Mesenchymal stem cell (in vitro differentiated cells and primary cell): ENCODE measurements around the gene TINAG.

Source experiments
- DNase-seq: peaks from one replicate; pipeline ENCODE4 v3.0.0-alpha.2; 2013
- H2AFZ ChIP-seq: one replicate; pipeline ENCODE4 v1.6.1; 2013; ENCODE audit warnings: low read depth, mild to moderate bottlenecking, control low read depth, inconsistent platforms, low read length, moderate library complexity
- H2AK5ac ChIP-seq: 2 replicates; pipeline ENCODE4 v1.6.1; 2013; ENCODE audit warnings: low read length, moderate library complexity, mild to moderate bottlenecking, inconsistent platforms; ENCODE audit not compliant: severe bottlenecking
- H2BK120ac ChIP-seq: one replicate; pipeline ENCODE4 v1.6.1; 2013; ENCODE audit warnings: low read depth, mild to moderate bottlenecking, inconsistent platforms, low read length, moderate library complexity
- H2BK12ac ChIP-seq, 2 experiments: one replicate each; pipeline ENCODE4 v1.6.1; 2013; ENCODE audit warnings: inconsistent platforms in 2 of 2, low read length in 2 of 2, mild to moderate bottlenecking in 2 of 2, moderate library complexity in 2 of 2, control low read depth in 1 of 2
- H2BK15ac ChIP-seq: one replicate; pipeline ENCODE4 v1.6.1; 2013; ENCODE audit warnings: mild to moderate bottlenecking, low read depth, inconsistent platforms; ENCODE audit not compliant: poor library complexity, severe bottlenecking
- H2BK5ac ChIP-seq: 2 replicates; pipeline ENCODE4 v1.6.1; 2013; ENCODE audit warnings: low read depth, mild to moderate bottlenecking, low read length, control low read depth, inconsistent platforms; ENCODE audit not compliant: poor library complexity, severe bottlenecking
- H3K14ac ChIP-seq, 2 experiments: one replicate each; pipeline ENCODE4 v1.6.1; 2013; ENCODE audit warnings: inconsistent platforms in 2 of 2, low read length in 2 of 2, control low read depth in 1 of 2, mild to moderate bottlenecking in 1 of 2, moderate library complexity in 1 of 2
- H3K18ac ChIP-seq, 2 experiments: one replicate each; pipeline ENCODE4 v1.6.1; 2013; ENCODE audit warnings: inconsistent platforms in 2 of 2, low read length in 2 of 2, control low read depth in 1 of 2, low read depth in 1 of 2, mild to moderate bottlenecking in 1 of 2
- H3K23ac ChIP-seq, 2 experiments: one replicate each; pipeline ENCODE4 v1.6.1; 2013; ENCODE audit warnings: inconsistent platforms in 2 of 2, low read length in 2 of 2, mild to moderate bottlenecking in 2 of 2, moderate library complexity in 2 of 2, control low read depth in 1 of 2
- H3K27ac ChIP-seq: 2 replicates; pipeline ENCODE4 v1.5.1; 2013; ENCODE audit warnings: mild to moderate bottlenecking, moderate library complexity, low read length, control low read depth, inconsistent platforms; ENCODE audit not compliant: poor library complexity, severe bottlenecking
- H3K27me3 ChIP-seq, 2 experiments: 2 replicates each; pipeline versions ENCODE4 v1.6.1 to v1.7.0; 2013; ENCODE audit warnings: low read length in 2 of 2, mild to moderate bottlenecking in 2 of 2, moderate library complexity in 2 of 2, control low read depth in 1 of 2, inconsistent platforms in 1 of 2; ENCODE audit not compliant: control insufficient read depth in 1 of 2, insufficient read depth in 1 of 2
- H3K36me3 ChIP-seq, 2 experiments: 2 replicates each; pipeline versions ENCODE4 v1.6.1 to v1.7.0; 2013; ENCODE audit warnings: low read length in 2 of 2, control low read depth in 1 of 2, inconsistent platforms in 1 of 2, low read depth in 1 of 2, mild to moderate bottlenecking in 1 of 2; ENCODE audit not compliant: insufficient read depth in 2 of 2, control insufficient read depth in 1 of 2
- H3K4ac ChIP-seq, 2 experiments: one replicate each; pipeline ENCODE4 v1.6.1; 2013; ENCODE audit warnings: inconsistent platforms in 2 of 2, low read length in 2 of 2, mild to moderate bottlenecking in 2 of 2, moderate library complexity in 2 of 2, control low read depth in 1 of 2, low read depth in 1 of 2
- H3K4me1 ChIP-seq: 2 replicates; pipeline ENCODE4 v1.6.1; 2013; ENCODE audit warnings: low read depth, low read length, control low read depth; ENCODE audit not compliant: control insufficient read depth, insufficient read depth
- H3K4me2 ChIP-seq: 2 replicates; pipeline ENCODE4 v1.6.1; 2013; ENCODE audit warnings: low read length, mild to moderate bottlenecking, inconsistent platforms; ENCODE audit not compliant: poor library complexity, severe bottlenecking
- H3K4me3 ChIP-seq, 2 experiments: 2 replicates each; pipeline versions ENCODE4 v1.5.1 to v1.7.0; 2013; ENCODE audit warnings: low read length in 2 of 2, mild to moderate bottlenecking in 2 of 2, control low read depth in 1 of 2, low read depth in 1 of 2; ENCODE audit not compliant: insufficient read depth in 1 of 2
- H3K79me1 ChIP-seq: replicated peaks from 2 replicates; pipeline ENCODE4 v1.6.1; 2013; ENCODE audit warnings: mild to moderate bottlenecking, control low read depth, low read length, inconsistent platforms; ENCODE audit not compliant: poor library complexity, severe bottlenecking
- H3K9ac ChIP-seq: 2 replicates; pipeline ENCODE4 v1.7.0; 2013; ENCODE audit warnings: mild to moderate bottlenecking, low read length, moderate library complexity
- H3K9me3 ChIP-seq: 2 replicates; pipeline ENCODE4 v1.7.0; 2013; ENCODE audit warnings: mild to moderate bottlenecking, low read length; ENCODE audit not compliant: control insufficient read depth
- H4K8ac ChIP-seq: one replicate; pipeline ENCODE4 v1.6.1; 2013; ENCODE audit warnings: inconsistent platforms, mild to moderate bottlenecking, low read length, moderate library complexity
- H4K91ac ChIP-seq: one replicate; pipeline ENCODE4 v1.6.1; 2013; ENCODE audit warnings: mild to moderate bottlenecking, low read length, inconsistent platforms
- WGBS: methylation state at CpG from one replicate; pipeline ENCODE4 v1.1.7; 2013; ENCODE audit warnings: mixed read lengths; 5-methylcytosine and 5-hydroxymethylcytosine counted together

The TINAG gene

DNA sequence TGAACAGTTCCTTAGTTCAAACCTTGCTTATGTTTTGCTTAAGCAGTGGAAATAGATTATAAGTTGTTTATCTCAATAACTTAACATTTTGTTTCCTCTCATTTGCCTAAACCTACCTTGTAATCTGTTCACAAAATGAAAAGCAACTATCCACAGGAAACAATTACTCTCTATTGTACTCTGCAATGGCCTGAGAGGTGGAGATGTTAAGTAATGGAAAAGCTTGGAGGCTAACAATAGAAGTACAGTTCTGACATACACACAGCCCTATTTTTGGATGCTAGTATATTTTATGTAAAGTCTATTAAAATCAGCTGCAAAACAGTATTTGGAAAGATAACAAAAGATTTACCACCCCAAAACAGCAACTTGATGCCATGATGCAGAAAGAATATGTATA is 82.1 kb downstream of the TINAG start:
- no peak overlapping the region for H3K4me2 ChIP-seq
- no peak overlapping the region for H2AFZ ChIP-seq
- no peak overlapping the region for H3K23ac ChIP-seq
- H3K9me3 ChIP-seq = no peaks in the 10 kb centered on the region
- no peak overlapping the region for H2BK120ac ChIP-seq
- no peaks in the 10 kb centered on the region for H3K36me3 ChIP-seq
- H3K14ac ChIP-seq = no peak overlapping the region
- DNase-seq = no peak
- no peaks in the 10 kb centered on the region for H3K27me3 ChIP-seq
- no peak overlapping the region for H2BK12ac ChIP-seq
- no peak overlapping the region for H3K4ac ChIP-seq
- no peak overlapping the region for H2BK15ac ChIP-seq
- no peaks in the 10 kb centered on the region for H3K4me1 ChIP-seq
- no peak overlapping the region for H4K91ac ChIP-seq
- H2BK5ac ChIP-seq = no peak overlapping the region
- no peaks in the 10 kb centered on the region for H3K79me1 ChIP-seq
- no peak overlapping the region for H3K9ac ChIP-seq
- no peak overlapping the region for H3K18ac ChIP-seq
- H3K4me3 ChIP-seq = no peak overlapping the region
- no peak overlapping the region for H2AK5ac ChIP-seq
- no peak overlapping the region for H3K27ac ChIP-seq
- no peak overlapping the region for H4K8ac ChIP-seq

DNA sequence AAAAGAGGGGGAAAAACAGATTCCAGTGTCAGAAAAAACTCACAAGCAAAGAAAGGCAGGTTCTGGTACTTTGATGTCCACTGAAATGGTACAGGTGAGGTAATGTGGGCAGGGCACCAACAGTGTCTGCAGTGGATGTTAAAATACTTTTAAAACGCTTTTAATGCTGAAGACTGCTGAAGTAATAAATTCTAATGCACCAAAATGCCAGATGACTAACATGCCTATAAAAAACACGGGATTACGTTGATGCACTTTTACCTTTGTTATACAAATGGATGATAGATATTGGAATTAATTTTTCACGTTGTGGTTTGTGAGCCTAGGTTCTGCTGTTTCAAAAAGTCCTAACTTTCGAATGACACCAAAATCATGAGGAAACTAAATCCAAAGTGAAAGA is 83.3 kb downstream of the TINAG start:
- no peak overlapping the region for H4K8ac ChIP-seq
- H3K9me3 ChIP-seq = no peaks in the 10 kb centered on the region
- WGBS = 84% methylated on average over 4 of the region's 5 CpGs
- no peak overlapping the region for H2BK15ac ChIP-seq
- H2AK5ac ChIP-seq = no peak overlapping the region
- H2BK120ac ChIP-seq = no peak overlapping the region
- DNase-seq = no peak
- no peaks in the 10 kb centered on the region for H3K36me3 ChIP-seq
- H3K79me1 ChIP-seq = no peaks in the 10 kb centered on the region
- no peak overlapping the region for H3K4me2 ChIP-seq
- no peak overlapping the region for H3K27ac ChIP-seq
- no peaks in the 10 kb centered on the region for H3K27me3 ChIP-seq
- H3K9ac ChIP-seq = no peak overlapping the region
- H3K18ac ChIP-seq = no peak overlapping the region
- no peaks in the 10 kb centered on the region for H3K4me1 ChIP-seq
- H3K23ac ChIP-seq = no peak overlapping the region
- H2BK5ac ChIP-seq = no peak overlapping the region
- H3K14ac ChIP-seq = no peak overlapping the region
- H2AFZ ChIP-seq = no peak overlapping the region
- no peak overlapping the region for H4K91ac ChIP-seq
- no peak overlapping the region for H3K4me3 ChIP-seq
- H2BK12ac ChIP-seq = no peak overlapping the region
- H3K4ac ChIP-seq = no peak overlapping the region

DNA sequence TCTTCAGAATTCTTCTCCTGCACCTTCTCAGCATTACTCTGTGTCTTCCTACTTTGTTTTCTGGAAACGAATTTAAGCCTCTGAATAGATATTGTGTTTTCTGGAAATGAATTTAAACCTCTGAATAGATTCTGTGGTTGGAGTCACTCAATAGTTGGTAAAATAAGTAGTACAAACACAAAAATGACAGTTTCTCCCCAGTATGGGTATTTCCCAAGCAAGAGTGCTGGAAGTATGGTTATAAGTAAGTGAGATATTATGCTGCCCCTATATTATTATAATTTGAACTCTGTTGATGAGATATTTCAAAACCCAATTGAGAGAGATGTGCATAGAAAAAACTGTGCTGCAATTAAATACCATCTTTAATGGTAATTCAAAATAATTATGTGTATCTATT is 94.9 kb downstream of the TINAG start:
- Histone ChIP-seq H4K8ac (no peak overlapping the region), H3K23ac (no peak overlapping the region), H2BK12ac (no peak overlapping the region), H3K9me3 (no peaks in the 10 kb centered on the region), H3K27ac (no peak overlapping the region), H3K79me1 (no peaks in the 10 kb centered on the region), H3K36me3 (no peaks in the 10 kb centered on the region), H3K14ac (no peak overlapping the region), H2BK120ac (no peak overlapping the region), H4K91ac (no peak overlapping the region), H3K4me3 (no peak overlapping the region), H3K4me1 (no peaks in the 10 kb centered on the region), H2AK5ac (no peak overlapping the region), H3K4ac (no peak overlapping the region), H3K27me3 (no peaks in the 10 kb centered on the region), H2BK5ac (no peak overlapping the region), H2BK15ac (no peak overlapping the region), H2AFZ (no peak overlapping the region), H3K18ac (no peak overlapping the region), H3K9ac (no peak overlapping the region), H3K4me2 (no peak overlapping the region)
- no peak for DNase-seq
- 83% methylated on average over 1 of the region's 1 CpG for WGBS

- Histone ChIP-seq H3K79me1 (no peaks in the 10 kb centered on the region), H2AK5ac (no peak overlapping the region), H3K27me3 (no peaks in the 10 kb centered on the region), H3K18ac (no peak overlapping the region), H3K14ac (no peak overlapping the region), H2BK120ac (no peak overlapping the region), H3K23ac (no peak overlapping the region), H2BK12ac (no peak overlapping the region), H3K4me1 (no peaks in the 10 kb centered on the region), H3K36me3 (no peaks in the 10 kb centered on the region), H2AFZ (no peak overlapping the region), H3K4ac (no peak overlapping the region), H3K4me3 (no peak overlapping the region), H3K27ac (no peak overlapping the region), H4K8ac (no peak overlapping the region), H2BK15ac (no peak overlapping the region), H3K9me3 (peaks cover 6% of the 10 kb centered on the region), H3K9ac (no peak overlapping the region), H2BK5ac (no peak overlapping the region), H3K4me2 (no peak overlapping the region), H4K91ac (no peak overlapping the region)
- no peak for DNase-seq
- no CpG with 5 or more reads among the region's 1 CpG for WGBS
These were observed 96.5 kb downstream of the TINAG start for GRCh38 chr6:54404791-54405190.
